GM23338 (cell line): ENCODE results near the gene CDH7. TPM values are rescaled to one million over a fixed set of nuclear protein-coding genes. Genes with fewer than 3 reads are reported as not detected.

ENCODE experiments used
- ATAC-seq: fragments of 200-7000 bp; cut with Tn5 transposase; 3 replicates; pipeline ENCODE4 v1.9.1; 2020
- DNase-seq: peaks from one replicate; pipeline ENCODE4 v3.0.0-alpha.2; 2015; ENCODE audit warnings: low spot score
- H2AFZ ChIP-seq: fragments of 200-600 bp; sonication (generic); 2 replicates; pipeline ENCODE4 v1.8.0; 2016; ENCODE audit warnings: antibody characterized with exemption, mild to moderate bottlenecking, moderate library complexity
- H3F3A ChIP-seq: fragments of 200-600 bp; sonication (generic); replicated peaks from 2 replicates; pipeline ENCODE4 v1.8.0; 2017; ENCODE audit warnings: antibody characterized with exemption, mixed run types, low read depth
- H3K27ac ChIP-seq: fragments of 200-600 bp; sonication (generic); 2 replicates; pipeline ENCODE4 v1.6.1; 2016; ENCODE audit warnings: low read depth
- H3K27me3 ChIP-seq: fragments of 200-600 bp; sonication (generic); 2 replicates; pipeline ENCODE4 v1.8.0; 2016; ENCODE audit warnings: mild to moderate bottlenecking, mixed run types, moderate library complexity; ENCODE audit not compliant: insufficient read depth
- H3K36me3 ChIP-seq: fragments of 200-600 bp; sonication (generic); 2 replicates; pipeline ENCODE4 v1.8.0; 2016; ENCODE audit warnings: mild to moderate bottlenecking; ENCODE audit not compliant: insufficient read depth
- H3K4me1 ChIP-seq: fragments of 200-600 bp; sonication (generic); 2 replicates; pipeline ENCODE4 v1.8.0; 2016; ENCODE audit warnings: mild to moderate bottlenecking, moderate library complexity; ENCODE audit not compliant: insufficient read depth
- H3K4me2 ChIP-seq: fragments of 200-600 bp; sonication (generic); 2 replicates; pipeline ENCODE4 v1.7.1; 2017; ENCODE audit warnings: mixed run types
- H3K4me3 ChIP-seq: fragments of 200-600 bp; sonication (generic); 2 replicates; pipeline ENCODE4 v1.6.1; 2016; ENCODE audit warnings: mixed run types
- H3K79me2 ChIP-seq: fragments of 200-600 bp; sonication (generic); replicated peaks from 2 replicates; pipeline ENCODE4 v1.8.0; 2017; ENCODE audit warnings: mild to moderate bottlenecking; ENCODE audit not compliant: insufficient read depth
- H3K9me2 ChIP-seq: fragments of 200-600 bp; sonication (generic); 2 replicates; pipeline ENCODE4 v1.8.0; 2017; ENCODE audit not compliant: insufficient read depth
- H4K20me1 ChIP-seq: fragments of 200-600 bp; sonication (generic); replicated peaks from 2 replicates; pipeline ENCODE4 v1.8.0; 2017; ENCODE audit warnings: mild to moderate bottlenecking; ENCODE audit not compliant: insufficient read depth
- H3K27ac Mint-ChIP-seq: 2 replicates; pipeline ENCODE4 v1.8.0; 2020; ENCODE audit warnings: inconsistent platforms, mild to moderate bottlenecking, moderate library complexity, mixed read lengths
- H3K27me3 Mint-ChIP-seq: 3 replicates; pipeline ENCODE4 v1.8.0; 2022; ENCODE audit warnings: low read depth, mild to moderate bottlenecking, moderate library complexity, mixed read lengths, inconsistent platforms; ENCODE audit not compliant: insufficient read depth, poor library complexity
- H3K36me3 Mint-ChIP-seq: 3 replicates; pipeline ENCODE4 v1.8.0; 2021; ENCODE audit warnings: low read depth, mild to moderate bottlenecking, inconsistent platforms, moderate library complexity, mixed read lengths
- H3K4me1 Mint-ChIP-seq: 3 replicates; pipeline ENCODE4 v1.8.0; 2020; ENCODE audit warnings: mild to moderate bottlenecking, inconsistent platforms, mixed read lengths
- H3K4me3 Mint-ChIP-seq: 3 replicates; pipeline ENCODE4 v1.8.0; 2021; ENCODE audit warnings: moderate library complexity, mild to moderate bottlenecking, inconsistent platforms, mixed read lengths
- H3K9me3 Mint-ChIP-seq: 3 replicates; pipeline ENCODE4 v1.8.0; 2020; ENCODE audit warnings: moderate library complexity, mild to moderate bottlenecking, inconsistent platforms, mixed read lengths
- CREB1 ChIP-seq: fragments of 250-450 bp; sonication (Bioruptor Pico); IDR thresholded peaks from 2 replicates; pipeline ENCODE4 v1.5.0; 2020; ENCODE audit warnings: low read depth, mild to moderate bottlenecking, moderate library complexity
- CTCF ChIP-seq, 2 experiments: fragments of 200-600 bp in 1 of 2; sonication (generic) in 1 of 2; conservative IDR thresholded peaks; 2 replicates each; pipeline versions ENCODE4 v1.5.1 to v1.6.1; 2016 to 2017; ENCODE audit warnings: antibody characterized with exemption in 2 of 2, low read depth in 2 of 2, mild to moderate bottlenecking in 2 of 2, moderate library complexity in 1 of 2
- ETS1 ChIP-seq: IDR thresholded peaks from 2 replicates; pipeline ENCODE4 v1.6.1; 2016; ENCODE audit warnings: antibody characterized with exemption
- EZH2 ChIP-seq: fragments of 200-600 bp; sonication (generic); IDR thresholded peaks from one replicate; pipeline ENCODE4 v1.8.0; 2017; ENCODE audit warnings: antibody characterized with exemption, mild to moderate bottlenecking, low read depth; ENCODE audit not compliant: unreplicated experiment
- EZH2phosphoT487 ChIP-seq: fragments of 200-600 bp; sonication (generic); IDR thresholded peaks from one replicate; pipeline ENCODE4 v1.8.1; 2018; ENCODE audit warnings: antibody characterized with exemption; ENCODE audit not compliant: unreplicated experiment
- JUNB ChIP-seq: IDR thresholded peaks from one replicate; pipeline ENCODE4 v1.6.1; 2016; ENCODE audit warnings: antibody characterized with exemption; ENCODE audit not compliant: unreplicated experiment
- NANOG ChIP-seq: IDR thresholded peaks from 2 replicates; pipeline ENCODE4 v1.6.1; 2016; ENCODE audit warnings: antibody characterized with exemption, borderline replicate concordance
- POLR2AphosphoS5 ChIP-seq: IDR thresholded peaks from 2 replicates; pipeline ENCODE4 v1.6.1; 2016; ENCODE audit warnings: antibody characterized with exemption, low read depth
- REST ChIP-seq: IDR thresholded peaks from one replicate; pipeline ENCODE4 v1.6.1; 2018; ENCODE audit warnings: antibody characterized with exemption; ENCODE audit not compliant: unreplicated experiment
- STAT1 ChIP-seq: IDR thresholded peaks from one replicate; pipeline ENCODE4 v1.6.1; 2016; ENCODE audit warnings: antibody characterized with exemption; ENCODE audit not compliant: unreplicated experiment
- ZNF114 ChIP-seq: fragments of 250-450 bp; sonication (Bioruptor Pico); IDR thresholded peaks from 2 replicates; pipeline ENCODE4 v1.5.0; 2020; ENCODE audit warnings: mild to moderate bottlenecking, moderate library complexity
- ZNF331 ChIP-seq: fragments of 250-450 bp; sonication (Bioruptor Pico); IDR thresholded peaks from 2 replicates; pipeline ENCODE4 v1.5.0; 2020; ENCODE audit warnings: low read depth, mild to moderate bottlenecking, moderate library complexity
- ZNF462 ChIP-seq: fragments of 250-450 bp; sonication (Bioruptor Pico); IDR thresholded peaks from 2 replicates; pipeline ENCODE4 v1.5.0; 2020; ENCODE audit warnings: mild to moderate bottlenecking, moderate library complexity
- polyA plus RNA-seq: library from polyadenylated mRNA; unstranded; fragments of >200 nt; fragmentation: Nextera tagmentation; extraction: Ambion mirVana; gene quantifications from 2 replicates; pipeline ENCODE4 v1.2.1, GENCODE V29; 2016
- total RNA-seq: library from RNA; depleted of rRNA; stranded (reverse); fragments of >200 nt; shearing (Covaris generic); gene quantifications from 2 replicates; pipeline ENCODE4 v1.2.3, GENCODE V29; 2014

CDH7 gene
- total and polyA plus RNA-seq, 2 experiments from 2014 or later = 1.8 TPM

- no peaks in the 10 kb centered on the region for H3K9me2 ChIP-seq
- H3K4me1 Mint-ChIP-seq = peaks cover 5% of the 10 kb centered on the region
- TF ChIP-seq REST (no peak), ZNF331 (CRISPR knock-in tag) (no peak), CTCF (conservative IDR thresholded peaks at IDR 0.05; ENCODE audit: low read depth in 2 of 2) (no peak), EZH2phosphoT487 (no peak), ZNF114 (no peak), STAT1 (no peak), CREB1 (CRISPR knock-in tag) (no peak), ZNF462 (no peak), JUNB (no peak), ETS1 (no peak), EZH2 (no peak), POLR2AphosphoS5 (no peak), NANOG (no peak)
- no peak overlapping the region for H3K4me3 ChIP-seq
- DNase-seq = no peak
- H4K20me1 ChIP-seq = no peaks in the 10 kb centered on the region; the same call in 1 of the 2 replicates
- H3K27me3 ChIP-seq = peaks cover 67% of the 10 kb centered on the region
- H3K79me2 ChIP-seq = no peaks in the 10 kb centered on the region
- ATAC-seq = no peak
- H3K27ac ChIP-seq = no peak overlapping the region
- no peaks in the 10 kb centered on the region for H3K36me3 ChIP-seq
- H3K4me2 ChIP-seq = no peak overlapping the region
- H3K27ac Mint-ChIP-seq = no peak overlapping the region
- H3K4me3 Mint-ChIP-seq = no peak overlapping the region
- H3K9me3 Mint-ChIP-seq = no peaks in the 10 kb centered on the region
- peaks cover 25% of the 10 kb centered on the region for H3K27me3 Mint-ChIP-seq
- no peaks in the 10 kb centered on the region for H3F3A ChIP-seq
- no peaks in the 10 kb centered on the region for H3K4me1 ChIP-seq
- no peaks in the 10 kb centered on the region for H3K36me3 Mint-ChIP-seq
- no peak overlapping the region for H2AFZ ChIP-seq
Observed at GRCh38 chr18:65901522-65901921, 150.7 kb downstream of the CDH7 start.
